Activated T-cell treated with anti-CD3 and anti-CD28 coated beads for 1 hour (primary cell): ENCODE data around the gene SDK1.
"Not testable (repeated sequence)": the region's sequence is repeated elsewhere in the genome, so short reads cannot be mapped to it uniquely, and the experiment has no call there.

ENCODE experiments used
- DNase-seq: peaks from one replicate; pipeline ENCODE4 v3.0.0-alpha.2; 2020; ENCODE audit warnings: low read depth

The SDK1 gene

GRCh38 chr7:3655635-3656034 lies 354.6 kb downstream of the SDK1 start:
- no peak for DNase-seq

GRCh38 chr7:3657206-3657605 lies 356.2 kb downstream of the SDK1 start:
- DNase-seq, result no peak

GRCh38 chr7:3668743-3669142 lies 367.7 kb downstream of the SDK1 start:
- no peak for DNase-seq

GRCh38 chr7:3670898-3671297 lies 369.8 kb downstream of the SDK1 start:
- DNase-seq, result no peak

GRCh38 chr7:3673524-3673923 lies 372.5 kb downstream of the SDK1 start:
- DNase-seq, result peak; percentile 40

GRCh38 chr7:3678314-3678810 lies 377.3 kb downstream of the SDK1 start:
- no peak for DNase-seq

GRCh38 chr7:3682028-3682710 lies 381.1 kb downstream of the SDK1 start:
- DNase-seq, result no peak

GRCh38 chr7:3683546-3684539 lies 382.8 kb downstream of the SDK1 start:
- no peak for DNase-seq

- no peak for DNase-seq
These were observed 387.0 kb downstream of the SDK1 start for GRCh38 chr7:3688071-3688470.

GRCh38 chr7:3688842-3689241 lies 387.8 kb downstream of the SDK1 start:
- DNase-seq, result no peak

- DNase-seq, result no peak
These were observed 390.6 kb downstream of the SDK1 start for GRCh38 chr7:3691478-3692158.

GRCh38 chr7:3695602-3696001 lies 394.6 kb downstream of the SDK1 start:
- DNase-seq, result no peak

- no peak for DNase-seq
These were observed 395.1 kb downstream of the SDK1 start for GRCh38 chr7:3696113-3696512.

- DNase-seq, result no peak
These were observed 396.4 kb downstream of the SDK1 start for GRCh38 chr7:3697472-3697871.

GRCh38 chr7:3705258-3705657 lies 404.2 kb downstream of the SDK1 start:
- DNase-seq, result no peak

- not testable (repeated sequence) for DNase-seq
These were observed 405.0 kb downstream of the SDK1 start for GRCh38 chr7:3706091-3706490.

GRCh38 chr7:3710122-3710521 lies 409.1 kb downstream of the SDK1 start:
- no peak for DNase-seq

- no peak for DNase-seq
These were observed 409.5 kb downstream of the SDK1 start for GRCh38 chr7:3710531-3710930.

- no peak for DNase-seq
These were observed 411.8 kb downstream of the SDK1 start for GRCh38 chr7:3712841-3713240.

GRCh38 chr7:3721422-3721821 lies 420.4 kb downstream of the SDK1 start:
- no peak for DNase-seq

GRCh38 chr7:3722396-3722922 lies 421.4 kb downstream of the SDK1 start:
- DNase-seq, result peak; percentile 2
